GM21360 (cell line): ENCODE data around the gene HOXA5.

Source experiments
- ATAC-seq: cut with Tn5 transposase; IDR thresholded peaks from one replicate; pipeline ENCODE4 v1.9.1; 2021; ENCODE audit warnings: mild to moderate bottlenecking, moderate library complexity; ENCODE audit not compliant: unreplicated experiment

Gene HOXA5

DNA sequence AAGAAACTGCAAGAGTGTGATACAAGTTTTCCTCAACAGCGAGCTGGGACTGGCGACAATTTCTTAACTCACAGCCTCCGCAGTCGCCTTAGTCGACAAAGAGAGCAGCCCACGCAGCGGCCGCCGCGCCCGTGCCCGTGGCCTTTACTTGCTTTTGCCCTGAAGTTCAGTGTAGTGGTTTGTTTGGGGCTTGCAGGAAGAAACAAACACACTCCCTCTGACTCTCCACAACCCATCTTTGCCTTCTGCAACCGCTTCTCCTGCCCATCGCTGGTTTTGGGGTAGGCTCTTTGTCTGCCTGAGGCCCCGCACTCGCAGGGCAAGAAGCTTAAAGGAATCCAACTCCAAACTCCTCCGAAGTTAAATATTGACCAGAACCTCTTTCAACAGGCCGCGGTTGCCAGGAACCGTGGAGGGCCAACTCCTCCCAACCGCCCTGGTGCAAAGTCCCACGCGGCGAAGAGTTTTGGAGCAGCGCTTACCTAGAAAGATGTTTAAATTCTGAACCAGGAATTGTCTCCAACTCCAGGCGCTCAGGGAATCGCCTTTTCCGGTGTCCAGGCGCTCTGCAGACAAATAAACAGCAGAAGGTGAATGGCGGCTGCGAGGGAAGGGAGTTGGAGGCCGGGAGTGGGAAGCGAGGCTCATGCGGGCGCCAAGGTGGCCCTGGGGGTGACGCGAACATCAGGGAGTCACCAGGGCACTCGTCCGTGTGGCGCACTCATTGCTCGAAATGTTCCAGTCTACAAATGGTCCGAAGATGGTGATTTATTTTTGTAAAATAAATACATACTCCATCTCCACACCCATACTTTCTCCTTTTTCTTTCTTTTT lies 21.2 kb downstream of the HOXA5 start:
- no peak for ATAC-seq

DNA sequence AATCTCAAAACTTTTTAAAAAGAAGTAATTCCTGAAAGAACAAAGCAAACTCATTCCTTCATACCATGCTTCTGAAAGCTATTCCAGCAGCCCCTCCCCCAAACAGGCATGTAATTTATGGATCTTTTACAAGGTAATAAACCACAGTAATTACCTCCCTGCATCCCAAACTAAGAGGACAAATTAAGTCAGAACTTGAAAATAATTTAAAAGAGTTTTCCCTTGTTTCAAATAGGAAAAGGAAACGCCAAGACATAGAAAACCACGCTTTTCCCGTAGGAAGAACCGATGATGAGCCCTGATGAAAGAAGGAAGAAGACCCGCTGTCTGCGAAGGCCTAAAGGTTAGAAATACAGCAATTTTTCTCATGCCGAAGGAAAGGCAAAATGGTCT lies 21.8 kb downstream of the HOXA5 start:
- ATAC-seq, result no peak

DNA sequence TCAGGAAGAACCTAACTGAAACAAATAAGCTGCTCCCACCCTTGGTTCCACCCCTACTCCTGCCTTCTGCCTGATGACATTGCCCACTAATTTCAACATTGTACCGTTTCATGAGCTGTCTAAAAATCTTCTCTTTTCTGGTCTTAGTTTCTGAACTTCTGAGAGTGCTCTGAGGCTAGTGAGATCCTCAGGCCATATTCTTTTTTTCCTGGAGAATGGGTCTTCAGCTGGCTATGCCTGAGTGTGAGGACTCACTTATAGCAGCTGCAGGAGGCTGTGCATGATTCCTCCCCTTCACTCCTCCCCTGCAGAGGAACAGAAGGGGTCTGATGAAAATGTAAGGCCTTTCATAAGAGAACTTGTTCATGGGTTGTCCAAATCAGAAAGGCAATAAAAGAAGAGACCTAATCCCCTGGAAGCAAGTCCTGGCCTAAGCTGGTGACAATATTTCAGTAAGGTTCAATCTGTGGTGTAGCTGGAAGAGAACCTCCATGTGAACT lies 24.0 kb downstream of the HOXA5 start:
- ATAC-seq, result no peak

DNA sequence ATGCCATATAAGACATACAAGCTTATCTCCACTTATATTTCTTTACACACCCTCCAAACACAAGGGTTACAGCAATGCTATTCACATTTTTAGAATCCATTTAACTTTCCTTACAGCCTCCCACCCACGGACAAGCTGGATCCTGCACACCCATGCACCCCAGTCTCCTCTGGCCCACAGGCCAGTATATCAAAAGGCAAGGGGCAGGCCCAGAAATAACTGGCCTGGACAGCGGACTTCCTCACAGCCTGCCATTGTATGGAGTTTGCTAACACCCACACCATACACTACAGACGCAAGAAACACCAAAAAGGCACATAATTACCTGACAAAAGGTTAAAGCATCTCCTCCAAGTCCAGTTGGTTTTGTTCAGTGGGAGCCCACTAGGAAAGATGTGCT lies 24.9 kb downstream of the HOXA5 start:
- no peak for ATAC-seq

DNA sequence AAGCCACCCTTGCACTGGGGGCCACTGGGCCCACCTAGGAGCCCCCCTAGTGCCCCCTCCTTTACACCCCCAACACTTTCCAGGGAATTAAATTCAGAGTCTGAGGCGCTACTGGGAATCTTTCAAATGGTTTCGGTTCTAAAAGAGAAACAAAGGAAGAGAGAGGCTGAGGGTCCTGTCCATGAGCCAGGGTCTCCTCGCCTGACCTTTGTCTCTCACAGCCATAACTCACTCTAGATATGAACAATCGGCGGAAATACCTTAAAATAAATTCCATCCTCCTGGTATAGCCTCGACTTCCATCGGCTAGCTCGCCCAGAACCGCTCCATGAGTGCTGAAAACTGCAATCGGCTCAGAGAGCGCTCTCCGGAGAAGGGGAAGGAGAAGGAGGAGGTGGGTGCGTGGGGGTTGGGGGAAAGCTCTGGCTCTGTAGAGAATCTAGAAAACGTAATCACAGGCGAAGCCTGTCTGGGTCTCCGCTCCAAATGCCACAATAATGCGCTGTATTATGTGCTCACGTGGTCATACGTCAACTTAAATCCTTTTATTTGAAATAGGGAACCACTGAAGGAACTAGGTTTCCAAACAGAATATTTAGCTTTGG lies 25.5 kb downstream of the HOXA5 start:
- ATAC-seq, result no peak

DNA sequence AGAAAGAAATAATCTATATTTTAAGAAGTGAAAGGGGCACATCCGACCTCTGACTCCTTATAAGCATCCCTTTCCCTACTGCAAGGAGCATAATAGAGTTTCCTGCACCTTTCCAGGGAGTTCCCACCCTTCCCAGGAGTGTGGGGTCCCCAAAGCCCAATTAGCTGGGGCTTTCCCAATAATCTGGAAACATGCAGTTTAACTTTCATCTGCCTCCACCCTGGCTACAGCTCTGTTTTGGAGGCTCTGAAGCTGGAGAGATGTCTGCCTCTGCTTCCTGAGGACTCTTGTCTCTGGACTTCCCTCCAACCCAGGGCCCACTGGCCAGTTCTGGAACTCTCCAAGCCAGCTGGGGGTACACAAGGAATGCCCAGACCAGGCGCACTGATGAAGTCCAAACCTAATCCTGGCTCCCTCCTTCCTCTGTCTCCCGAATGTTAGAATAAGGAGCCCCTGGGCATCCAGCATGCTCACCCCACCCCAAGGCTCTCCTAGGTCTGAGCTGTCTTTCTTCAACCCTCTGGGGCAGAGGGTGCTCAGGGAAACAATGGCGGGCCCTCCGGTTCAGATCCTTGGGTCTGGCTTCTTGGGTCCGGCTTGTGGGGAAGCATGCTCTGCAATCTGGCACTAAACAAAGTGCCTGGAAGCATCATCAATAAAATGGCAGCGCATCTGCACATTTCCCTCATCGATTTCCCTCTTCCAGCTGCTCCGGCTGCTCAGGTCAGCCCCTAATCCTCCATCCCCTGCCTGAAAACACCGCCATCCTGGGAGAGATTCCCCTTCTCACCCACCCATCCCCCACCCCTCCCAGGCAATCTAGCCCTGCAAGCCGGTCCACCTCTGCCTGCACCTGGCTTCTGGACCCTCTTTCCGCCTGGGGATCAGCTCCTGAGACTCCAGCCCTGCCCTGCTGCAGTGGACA lies 26.3 kb downstream of the HOXA5 start:
- no peak for ATAC-seq

DNA sequence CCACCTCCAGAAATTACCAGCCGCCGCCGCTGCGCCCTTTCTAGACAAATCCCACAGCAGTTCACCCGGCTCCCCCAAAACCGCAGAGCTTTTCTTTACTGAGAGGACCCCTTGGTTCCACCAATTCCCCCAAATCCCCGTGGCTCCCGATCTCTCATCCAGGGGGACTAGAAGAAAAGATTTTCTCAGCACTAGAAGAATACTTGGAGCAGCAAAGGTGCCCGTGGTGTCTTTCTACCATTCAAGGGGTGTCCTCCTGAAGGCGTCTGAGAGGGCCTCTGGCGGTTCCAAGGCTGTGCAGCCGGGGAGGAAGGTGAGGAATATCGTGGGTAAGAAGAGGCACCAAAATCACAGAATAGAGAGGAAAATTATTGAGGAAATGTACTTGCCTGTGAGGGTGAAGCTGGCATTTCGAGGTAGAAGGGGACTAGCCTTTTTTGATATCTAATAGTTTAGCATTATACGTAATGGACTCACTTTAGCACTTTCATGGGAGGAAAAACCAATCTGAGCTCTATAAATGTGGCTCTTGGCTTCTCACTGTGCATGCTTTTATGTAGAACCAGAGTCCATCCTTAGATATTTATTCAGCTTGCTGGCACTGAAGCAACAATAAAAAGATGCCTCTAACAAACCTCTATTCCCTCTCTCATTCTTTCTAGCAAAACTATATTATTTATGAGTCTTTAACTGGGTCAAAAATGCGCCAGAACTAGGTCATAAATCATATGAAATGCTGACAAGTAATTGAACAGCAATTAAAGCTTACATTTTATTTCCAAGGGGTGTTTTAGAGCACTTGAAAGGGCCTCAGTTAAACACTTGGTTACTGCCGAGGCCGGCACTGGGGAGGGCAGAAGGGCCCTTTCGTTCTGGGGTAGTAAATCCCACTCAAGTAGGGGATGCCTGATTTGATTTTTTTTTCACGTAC lies 27.2 kb downstream of the HOXA5 start:
- ATAC-seq, result no peak

DNA sequence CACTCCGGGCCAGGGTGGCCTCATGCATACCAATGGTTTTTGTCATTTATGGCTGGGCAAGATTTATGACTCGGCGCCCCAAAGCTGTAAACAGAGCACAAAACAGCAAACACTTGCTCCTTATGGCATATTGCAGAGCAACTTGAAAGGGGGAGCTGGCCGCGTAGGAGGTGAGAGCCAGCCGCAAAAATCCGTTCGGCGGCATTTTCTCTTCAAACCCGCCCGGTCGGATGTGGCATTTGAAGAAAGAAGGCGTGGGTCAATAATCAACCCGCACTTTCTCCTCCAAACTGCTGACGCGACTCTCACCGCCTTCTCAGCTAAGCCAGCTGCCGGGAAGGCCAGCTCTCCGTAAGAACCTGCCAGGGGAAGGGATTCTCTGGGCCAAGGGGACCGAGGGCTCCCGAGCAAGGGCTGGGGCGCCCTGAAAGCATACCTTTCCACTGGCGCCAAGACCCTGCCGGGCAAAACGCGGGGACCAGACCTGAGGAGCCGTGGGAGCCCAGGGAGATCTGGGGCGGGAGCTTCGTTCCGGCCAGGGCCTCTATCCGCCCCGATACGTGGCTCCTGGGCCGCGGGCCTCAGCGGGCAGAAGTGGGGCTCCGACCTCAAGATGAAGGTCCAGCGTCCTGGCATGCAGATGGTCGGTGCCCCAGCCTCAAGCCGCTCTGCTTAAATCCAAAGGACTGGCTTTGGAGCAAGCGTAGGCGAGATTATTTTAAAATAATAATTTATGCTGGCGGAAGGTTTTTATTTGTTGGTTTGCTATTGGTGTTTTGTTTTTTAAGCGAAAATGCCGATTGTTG lies 28.1 kb downstream of the HOXA5 start:
- no peak for ATAC-seq

DNA sequence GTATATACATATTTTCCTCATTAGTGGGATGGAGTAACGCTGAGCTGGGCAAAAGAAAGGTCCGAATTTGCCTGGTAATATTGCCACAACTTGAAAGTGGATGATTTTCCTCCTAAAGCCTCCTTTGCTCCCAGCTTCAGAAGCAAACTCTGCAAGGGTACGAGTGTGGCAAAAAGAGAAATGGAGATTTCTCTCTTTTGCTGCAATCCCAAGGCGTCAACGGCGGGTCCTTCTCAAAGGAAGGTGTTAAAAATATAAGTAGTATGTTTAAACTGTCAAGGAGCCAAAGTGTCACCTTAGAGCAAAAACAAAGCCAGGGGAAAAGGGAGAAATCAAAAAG lies 28.6 kb downstream of the HOXA5 start:
- ATAC-seq, result no peak

DNA sequence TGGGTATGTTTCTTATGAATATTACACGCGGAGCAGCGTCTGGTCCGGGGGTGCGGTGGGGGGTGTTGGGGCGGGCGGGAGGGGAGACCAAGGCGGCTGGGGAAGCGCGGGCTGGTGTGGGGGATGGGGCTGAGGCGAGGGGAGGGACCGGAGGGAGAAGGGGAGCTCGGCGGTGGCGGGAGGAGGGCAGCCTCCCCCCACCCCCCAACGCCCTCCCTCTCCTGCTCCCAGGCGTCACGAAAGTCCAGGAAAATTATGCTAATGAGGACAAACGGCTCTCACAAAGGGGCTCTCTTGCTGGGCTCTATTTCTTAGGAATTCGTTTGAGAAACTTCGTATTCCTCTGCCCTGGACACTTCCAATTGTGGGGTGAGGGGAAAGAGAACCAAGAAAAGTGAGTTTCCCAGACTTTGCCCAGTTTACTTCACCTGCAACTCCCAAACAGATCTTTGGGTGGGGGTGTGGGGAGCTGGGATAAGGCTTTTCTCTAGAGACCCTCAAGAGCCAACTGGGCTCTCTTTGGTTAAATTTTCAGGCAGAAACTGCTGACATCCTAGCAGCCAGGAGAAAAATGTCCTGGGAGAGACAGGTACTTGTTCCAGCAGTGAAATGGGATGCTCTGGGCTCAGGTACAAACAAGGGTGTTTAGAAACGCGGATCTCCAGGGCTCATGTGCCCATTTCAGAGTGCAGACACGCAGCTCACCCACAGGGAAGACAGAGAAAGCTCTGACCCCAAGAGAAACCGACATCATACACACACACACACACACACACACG lies 29.3 kb downstream of the HOXA5 start:
- ATAC-seq, result no peak

DNA sequence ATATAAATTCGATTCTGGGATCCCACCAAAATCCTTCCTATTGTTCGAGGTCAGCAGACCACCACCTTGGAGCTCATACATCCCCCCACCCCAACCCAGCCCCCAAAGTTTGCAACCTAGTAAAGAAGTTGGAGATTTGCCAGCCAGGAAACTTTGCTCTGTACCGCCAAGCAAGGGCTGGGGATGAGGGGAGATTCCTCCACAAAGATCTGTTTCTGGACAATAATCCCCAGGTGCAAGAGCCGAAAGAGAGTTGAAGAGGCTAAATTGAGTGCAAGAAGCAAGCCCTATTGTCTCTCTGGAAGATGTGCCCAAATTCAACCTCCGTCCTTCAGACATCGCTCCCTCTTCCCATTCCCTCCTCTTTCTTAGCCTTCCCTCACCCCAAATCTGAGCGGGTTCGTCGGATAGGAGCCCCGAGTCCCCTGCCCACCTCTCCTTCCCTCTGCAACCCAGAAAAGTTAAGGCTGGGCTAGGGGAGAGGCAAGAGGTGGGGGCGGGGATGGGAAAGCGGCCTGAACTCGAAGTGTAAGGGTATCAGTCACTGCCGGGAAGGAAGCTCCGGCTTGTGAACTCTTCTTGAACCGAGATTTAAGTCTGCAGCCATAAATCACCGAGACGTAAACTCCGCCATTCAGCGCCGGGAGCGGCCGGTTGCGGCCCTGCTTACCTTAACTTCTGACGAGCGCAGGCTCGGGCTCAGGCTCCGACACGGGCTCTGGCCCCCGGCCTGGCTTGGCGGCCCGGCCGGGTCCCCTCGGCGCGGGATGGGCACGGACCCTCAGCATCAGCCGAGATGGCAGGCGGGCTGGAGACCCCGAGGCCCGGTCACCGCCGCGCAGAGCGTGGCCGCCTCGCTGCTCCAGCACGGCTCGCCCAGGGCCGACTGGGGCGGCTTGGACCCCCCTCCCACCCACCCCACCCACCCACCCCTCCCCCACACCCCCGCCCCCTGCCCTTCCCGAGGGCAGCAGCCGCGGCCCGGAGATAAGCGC lies 30.2 kb downstream of the HOXA5 start:
- no peak for ATAC-seq

DNA sequence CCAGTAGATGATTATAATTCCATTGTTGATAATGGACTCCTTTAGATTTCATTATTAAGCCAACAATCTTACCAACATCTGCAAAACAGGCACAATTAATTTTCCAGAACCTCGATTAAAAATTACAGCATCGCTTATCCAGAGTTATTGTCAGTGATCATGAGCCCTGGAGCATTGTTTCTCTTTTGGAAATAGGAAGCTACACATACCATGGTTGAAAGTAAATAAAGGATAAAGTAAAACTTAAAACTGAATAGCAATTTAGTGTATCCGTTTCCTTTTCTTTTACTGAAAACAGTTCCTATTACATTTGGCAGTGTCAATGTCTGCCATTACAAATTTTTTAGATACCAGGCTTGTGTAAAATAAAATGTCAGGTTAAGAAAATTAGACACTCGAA lies 31.1 kb downstream of the HOXA5 start:
- no peak for ATAC-seq

DNA sequence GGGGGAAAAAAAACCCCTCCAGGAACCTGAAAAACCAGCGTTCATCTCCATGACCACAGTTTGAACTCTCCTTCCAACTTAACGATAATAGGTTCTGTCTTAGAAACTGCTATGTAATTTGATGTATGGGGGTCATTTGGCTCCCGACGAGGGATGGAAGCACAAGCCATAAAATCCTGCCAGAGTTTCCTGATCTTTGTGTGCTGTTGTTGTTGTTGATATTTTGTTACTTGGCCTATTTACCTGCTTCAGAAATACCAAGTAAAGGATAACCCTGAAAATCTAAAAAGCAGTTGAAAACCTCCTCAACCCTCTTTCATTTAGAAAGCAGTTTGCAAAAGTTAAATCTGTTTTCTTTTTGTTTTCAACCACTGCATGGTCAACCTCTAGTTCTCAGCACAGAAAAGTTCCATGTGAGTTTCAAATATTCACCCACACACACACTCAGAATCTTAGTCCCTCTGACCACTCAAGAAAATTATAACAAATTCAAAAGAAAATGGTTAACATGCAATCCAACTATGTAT lies 31.7 kb downstream of the HOXA5 start:
- ATAC-seq, result no peak

DNA sequence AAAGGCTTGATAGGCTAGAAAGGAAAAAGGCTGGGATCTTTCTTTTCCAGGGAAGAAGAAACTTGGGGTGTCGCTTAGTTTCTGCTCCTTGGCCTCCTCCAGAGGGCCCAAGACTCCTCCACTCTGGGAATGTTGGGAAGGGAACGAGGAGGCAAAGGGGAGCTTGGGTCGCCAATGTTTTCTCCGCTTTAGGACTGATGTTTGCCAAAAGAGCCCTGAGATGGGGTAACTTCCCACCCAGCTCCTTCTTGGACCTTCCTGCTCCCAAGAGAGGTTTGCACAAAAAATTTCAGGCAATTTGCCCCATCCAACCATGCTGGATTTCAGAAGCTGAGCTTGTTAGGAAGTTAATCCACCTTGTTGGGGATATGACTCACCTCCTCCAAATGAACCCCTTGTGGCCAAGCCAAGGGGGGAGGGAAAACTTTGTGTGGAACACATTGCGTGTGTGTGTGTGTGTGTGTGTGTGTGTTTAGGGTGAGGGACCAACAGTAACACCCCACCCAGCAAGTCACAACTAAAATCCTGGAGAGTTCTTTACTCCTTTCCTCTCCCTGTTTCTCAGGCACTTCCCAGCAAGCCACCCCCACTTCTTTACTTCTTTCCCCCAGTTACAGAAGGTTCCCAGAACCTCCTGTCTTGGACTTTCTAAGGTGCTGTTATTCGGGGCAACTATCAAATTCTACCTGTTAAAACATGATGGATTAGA lies 32.3 kb downstream of the HOXA5 start:
- no peak for ATAC-seq

DNA sequence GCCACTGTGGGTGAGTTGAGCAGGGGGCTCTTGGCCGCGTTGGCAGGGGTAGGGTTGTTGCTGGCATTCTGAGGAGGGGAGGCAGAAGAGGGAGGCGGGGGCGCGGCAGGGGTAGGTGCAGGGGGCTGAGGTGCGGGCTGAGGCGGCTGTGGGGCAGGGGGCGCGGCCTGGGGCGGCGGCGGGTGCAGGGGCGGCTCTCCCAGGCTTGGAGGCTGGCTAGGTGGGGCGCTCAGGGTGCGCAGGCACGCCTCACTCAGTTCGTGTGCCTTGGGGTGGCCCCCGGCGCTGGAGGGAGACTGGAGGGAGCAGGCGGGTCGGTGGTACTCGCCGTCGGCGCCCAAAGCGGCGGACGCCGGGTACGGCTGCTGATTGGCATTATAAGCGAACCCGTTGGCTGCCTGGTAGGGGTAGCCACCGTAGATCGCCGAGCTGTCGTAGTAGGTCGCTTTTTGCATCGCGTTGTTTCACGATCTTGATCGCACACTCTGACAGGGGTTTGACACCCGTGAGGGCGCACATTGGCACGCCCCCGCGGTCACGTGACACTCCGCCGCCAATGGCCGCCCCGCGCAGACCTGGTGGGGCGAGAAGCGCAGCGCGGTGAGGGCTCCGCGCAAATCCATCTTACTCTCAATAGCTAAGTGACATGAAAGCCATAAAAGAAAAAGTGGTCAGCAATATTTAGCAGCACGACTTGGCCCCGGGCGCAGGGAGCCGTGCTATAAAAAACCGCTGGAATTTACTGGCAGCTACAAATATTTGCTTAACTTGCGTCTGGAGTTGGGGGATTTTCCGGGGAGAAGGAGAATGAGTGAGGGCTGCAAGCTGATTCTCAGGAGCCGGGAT lies 33.1 kb downstream of the HOXA5 start:
- ATAC-seq, result no peak
